Measurements from ENCODE around the gene ATP8B1.

Gene ATP8B1

GRCh38 chr18:57772387-57772799 is 30.7 kb downstream of the ATP8B1 start:
- H3K4me1 Mint-ChIP-seq (ENCODE audit: low read depth): peaks cover 11% of the 10 kb centered on the region
- H3K4me3 Mint-ChIP-seq: no peak overlapping the region
- no peaks in the 10 kb centered on the region for H3K36me3 Mint-ChIP-seq (ENCODE audit: low read depth)
- no peak for DNase-seq
- H3K27me3 Mint-ChIP-seq: no peaks in the 10 kb centered on the region
- no peak overlapping the region for H3K27ac Mint-ChIP-seq
- H3K9me3 Mint-ChIP-seq: no peaks in the 10 kb centered on the region

GRCh38 chr18:57771626-57772025 is 31.5 kb downstream of the ATP8B1 start:
- Mint-ChIP-seq H3K4me1 (ENCODE audit: low read depth) (peaks cover 9% of the 10 kb centered on the region), H3K27ac (no peak overlapping the region), H3K9me3 (no peaks in the 10 kb centered on the region), H3K4me3 (no peak overlapping the region), H3K36me3 (ENCODE audit: low read depth) (no peaks in the 10 kb centered on the region), H3K27me3 (no peaks in the 10 kb centered on the region)
- DNase-seq: no peak

- no peak overlapping the region for H3K4me3 Mint-ChIP-seq
- no peaks in the 10 kb centered on the region for H3K9me3 Mint-ChIP-seq
- no peaks in the 10 kb centered on the region for H3K27me3 Mint-ChIP-seq
- H3K36me3 Mint-ChIP-seq (ENCODE audit: low read depth): no peaks in the 10 kb centered on the region
- H3K4me1 Mint-ChIP-seq (ENCODE audit: low read depth): peaks cover 5% of the 10 kb centered on the region
- DNase-seq: no peak
- H3K27ac Mint-ChIP-seq: no peak overlapping the region
Measured at GRCh38 chr18:57771193-57771592, 31.9 kb downstream of the ATP8B1 start.

DNA sequence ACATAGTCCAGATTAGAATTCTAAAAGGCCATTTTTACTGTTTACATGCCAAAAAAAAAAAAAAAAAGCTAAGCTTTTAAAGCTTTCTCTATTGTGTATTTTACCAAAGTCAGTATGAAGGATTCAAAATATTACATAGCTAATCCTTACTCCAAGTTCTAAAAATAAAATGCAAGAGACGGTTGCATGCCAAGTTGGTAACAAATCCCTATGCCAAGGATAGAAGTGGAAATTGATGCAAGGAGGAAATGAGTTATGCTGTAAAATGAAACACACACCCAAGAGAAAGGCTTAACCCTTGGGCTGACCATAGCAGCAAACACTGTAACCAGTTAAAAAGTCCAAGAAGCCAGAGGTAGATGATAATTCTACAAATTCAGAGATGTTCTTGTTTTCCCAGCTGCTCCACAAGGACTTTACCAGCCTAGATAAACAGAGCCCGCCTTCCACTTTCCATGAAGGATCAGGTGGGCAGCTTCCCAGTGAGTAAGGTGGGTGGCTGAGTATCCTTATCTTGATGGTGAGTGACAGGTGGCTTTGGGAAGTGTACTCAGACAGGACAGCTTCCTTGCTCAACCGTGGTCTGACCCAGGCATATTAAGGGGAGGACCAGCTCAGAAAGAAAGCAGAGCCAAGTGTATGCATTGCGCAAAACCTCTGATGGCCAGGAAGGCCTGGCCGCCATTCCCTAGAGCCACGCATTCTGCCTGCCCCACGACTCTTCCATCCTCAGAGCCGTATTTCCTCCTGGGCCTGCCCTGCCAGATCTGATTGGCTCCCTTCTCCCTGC is 34.4 kb downstream of the ATP8B1 start:
- Mint-ChIP-seq H3K4me3 (no peak overlapping the region), H3K27me3 (no peaks in the 10 kb centered on the region), H3K4me1 (ENCODE audit: low read depth) (no peaks in the 10 kb centered on the region), H3K9me3 (no peaks in the 10 kb centered on the region), H3K36me3 (ENCODE audit: low read depth) (no peaks in the 10 kb centered on the region), H3K27ac (no peak overlapping the region)
- no peak for DNase-seq

DNA sequence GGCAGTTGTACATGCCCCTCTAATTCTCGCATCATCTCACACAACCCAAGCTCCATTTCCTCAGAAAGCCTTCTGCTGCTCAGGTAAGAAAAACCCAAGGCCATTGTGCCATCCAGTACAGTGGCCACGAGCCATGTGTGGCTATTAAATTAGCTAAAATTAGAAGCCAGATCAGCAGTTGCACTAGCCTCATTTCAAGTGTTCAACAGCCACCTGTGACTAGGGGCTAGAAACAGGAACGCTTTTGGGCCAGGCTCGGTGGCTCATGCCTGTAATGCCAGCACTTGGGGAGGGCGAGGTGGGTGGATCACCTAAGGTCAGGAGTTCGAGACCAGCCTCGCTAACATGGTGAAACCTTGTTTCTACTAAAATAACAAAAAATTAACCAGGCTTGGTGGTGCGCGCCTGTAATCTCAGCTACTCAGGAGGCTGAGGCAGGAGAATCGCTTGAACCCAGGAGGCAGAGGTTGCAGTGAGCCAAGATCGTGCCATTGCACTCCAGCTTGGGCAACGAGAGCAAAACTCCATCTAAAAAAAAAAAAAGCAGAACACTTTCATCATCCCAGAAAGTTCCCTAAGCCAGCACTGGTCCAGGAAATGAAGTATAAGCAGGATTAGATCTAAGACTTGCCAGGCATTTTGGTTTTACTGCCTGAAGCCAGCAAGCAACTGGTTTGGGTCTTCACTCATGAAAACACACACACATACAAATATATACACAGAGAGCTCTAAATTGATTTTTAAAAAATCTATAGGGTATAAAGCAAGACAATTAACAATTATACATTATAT is 35.7 kb downstream of the ATP8B1 start:
- H3K36me3 Mint-ChIP-seq (ENCODE audit: low read depth): no peaks in the 10 kb centered on the region
- no peaks in the 10 kb centered on the region for H3K4me1 Mint-ChIP-seq (ENCODE audit: low read depth)
- H3K4me3 Mint-ChIP-seq: no peak overlapping the region
- DNase-seq: no peak
- no peaks in the 10 kb centered on the region for H3K9me3 Mint-ChIP-seq
- H3K27ac Mint-ChIP-seq: no peak overlapping the region
- H3K27me3 Mint-ChIP-seq: no peaks in the 10 kb centered on the region

- DNase-seq: no peak
- Mint-ChIP-seq H3K27me3 (no peaks in the 10 kb centered on the region), H3K36me3 (ENCODE audit: low read depth) (no peaks in the 10 kb centered on the region), H3K4me1 (ENCODE audit: low read depth) (no peaks in the 10 kb centered on the region), H3K27ac (no peak overlapping the region), H3K4me3 (no peak overlapping the region), H3K9me3 (no peaks in the 10 kb centered on the region)
Measured at GRCh38 chr18:57764995-57765394, 38.1 kb downstream of the ATP8B1 start.

- Mint-ChIP-seq H3K27me3 (no peaks in the 10 kb centered on the region), H3K4me1 (ENCODE audit: low read depth) (no peaks in the 10 kb centered on the region), H3K4me3 (no peak overlapping the region), H3K27ac (no peak overlapping the region), H3K36me3 (ENCODE audit: low read depth) (no peaks in the 10 kb centered on the region), H3K9me3 (peaks cover under 1% of the 10 kb centered on the region)
- no peak for DNase-seq
Measured at GRCh38 chr18:57764087-57764486, 39.0 kb downstream of the ATP8B1 start.

DNA sequence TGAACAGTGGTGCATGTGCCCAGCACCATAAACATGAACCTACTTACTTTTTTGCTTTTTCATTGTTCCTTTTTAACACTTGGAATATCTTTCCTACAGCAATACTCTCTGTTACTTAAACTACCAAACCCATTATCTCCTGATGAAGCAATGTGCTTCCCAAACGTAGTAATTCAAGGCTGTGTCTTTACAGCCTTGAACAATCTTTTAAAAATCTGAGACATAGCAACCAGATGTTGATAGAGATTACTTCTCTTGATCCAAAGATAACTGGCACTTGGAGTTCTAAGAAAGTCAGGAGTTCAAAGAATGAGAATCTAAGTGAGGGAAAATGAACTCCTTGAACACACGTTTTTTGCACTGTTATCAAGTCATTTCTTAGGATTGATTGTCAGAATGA is 40.4 kb downstream of the ATP8B1 start:
- Mint-ChIP-seq H3K9me3 (peaks cover 2% of the 10 kb centered on the region), H3K27me3 (no peaks in the 10 kb centered on the region), H3K36me3 (ENCODE audit: low read depth) (no peaks in the 10 kb centered on the region), H3K4me3 (no peak overlapping the region), H3K27ac (no peak overlapping the region), H3K4me1 (ENCODE audit: low read depth) (no peaks in the 10 kb centered on the region)
- DNase-seq: no peak

- Mint-ChIP-seq H3K4me1 (ENCODE audit: low read depth) (no peaks in the 10 kb centered on the region), H3K4me3 (no peak overlapping the region), H3K9me3 (peaks cover 2% of the 10 kb centered on the region), H3K27ac (no peak overlapping the region), H3K27me3 (no peaks in the 10 kb centered on the region), H3K36me3 (ENCODE audit: low read depth) (no peaks in the 10 kb centered on the region)
- DNase-seq: no peak
Measured at GRCh38 chr18:57759650-57760049, 43.5 kb downstream of the ATP8B1 start.

DNA sequence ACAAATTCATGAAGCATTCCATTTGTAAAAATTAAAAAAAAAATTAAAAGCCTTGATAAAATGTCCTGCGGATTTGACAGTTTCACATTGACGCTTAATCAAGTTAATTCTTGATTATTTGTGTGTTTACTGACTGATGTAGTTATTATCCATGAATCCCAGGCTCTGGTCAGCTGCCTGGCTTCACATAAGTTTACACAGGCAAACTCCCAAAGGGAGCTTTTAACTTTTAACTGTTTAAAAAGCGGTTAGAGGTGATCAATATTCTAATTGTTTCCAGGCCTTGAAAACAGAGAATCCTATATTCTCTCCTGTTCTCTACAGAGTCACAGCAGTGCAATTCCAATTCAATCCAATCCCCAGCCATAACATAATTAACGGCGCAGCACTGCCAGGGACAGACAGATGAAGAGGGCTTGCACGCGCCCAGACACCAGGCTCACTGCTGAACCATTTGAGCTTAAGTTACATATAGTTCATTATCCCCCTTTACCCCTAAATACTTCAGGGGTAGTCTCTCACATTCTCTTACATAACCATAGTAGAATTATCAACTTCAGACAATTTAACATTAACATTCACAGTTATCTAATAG is 47.5 kb downstream of the ATP8B1 start:
- peaks cover 2% of the 10 kb centered on the region for H3K9me3 Mint-ChIP-seq
- no peak for DNase-seq
- no peak overlapping the region for H3K27ac Mint-ChIP-seq
- H3K27me3 Mint-ChIP-seq: no peaks in the 10 kb centered on the region
- H3K36me3 Mint-ChIP-seq (ENCODE audit: low read depth): no peaks in the 10 kb centered on the region
- H3K4me3 Mint-ChIP-seq: no peak overlapping the region
- peaks cover 6% of the 10 kb centered on the region for H3K4me1 Mint-ChIP-seq (ENCODE audit: low read depth)

DNA sequence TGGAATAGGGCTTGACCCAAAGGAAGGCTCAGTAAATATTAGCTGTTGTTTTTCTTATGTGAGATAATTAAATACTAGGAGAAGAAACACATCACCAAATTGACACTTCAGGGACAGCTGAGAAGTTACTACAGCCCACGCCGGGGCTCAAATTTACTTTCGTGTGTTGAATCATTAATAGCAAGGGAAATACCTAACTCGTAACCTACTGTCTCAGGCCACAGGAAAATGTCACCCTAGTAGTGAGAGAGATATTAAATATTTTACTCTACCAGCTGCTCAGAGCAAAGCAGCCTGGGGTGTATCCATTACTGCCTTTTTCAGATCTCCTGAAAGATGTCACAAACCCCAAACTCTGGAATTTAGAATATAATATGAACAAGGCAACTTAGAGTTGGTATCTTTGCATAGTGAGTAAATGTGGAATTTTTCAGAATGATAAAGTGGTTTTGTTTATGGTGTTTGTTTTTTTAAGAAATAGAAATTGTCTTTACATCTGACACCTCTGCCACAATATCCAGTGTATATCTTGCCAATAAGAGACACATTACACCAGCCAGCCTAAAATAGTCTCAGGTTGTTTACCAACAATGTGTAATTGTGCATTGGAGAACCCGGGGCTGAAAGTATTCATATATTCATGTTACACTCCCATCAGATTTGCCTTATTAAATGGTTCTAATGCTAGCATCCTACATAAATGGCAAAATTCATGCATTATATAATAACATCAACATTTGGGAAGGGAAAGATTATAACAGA is 48.4 kb downstream of the ATP8B1 start:
- Mint-ChIP-seq H3K27ac (no peak overlapping the region), H3K4me1 (ENCODE audit: low read depth) (peaks cover 6% of the 10 kb centered on the region), H3K4me3 (no peak overlapping the region), H3K27me3 (no peaks in the 10 kb centered on the region), H3K9me3 (peaks cover 2% of the 10 kb centered on the region), H3K36me3 (ENCODE audit: low read depth) (no peaks in the 10 kb centered on the region)
- no peak for DNase-seq

DNA sequence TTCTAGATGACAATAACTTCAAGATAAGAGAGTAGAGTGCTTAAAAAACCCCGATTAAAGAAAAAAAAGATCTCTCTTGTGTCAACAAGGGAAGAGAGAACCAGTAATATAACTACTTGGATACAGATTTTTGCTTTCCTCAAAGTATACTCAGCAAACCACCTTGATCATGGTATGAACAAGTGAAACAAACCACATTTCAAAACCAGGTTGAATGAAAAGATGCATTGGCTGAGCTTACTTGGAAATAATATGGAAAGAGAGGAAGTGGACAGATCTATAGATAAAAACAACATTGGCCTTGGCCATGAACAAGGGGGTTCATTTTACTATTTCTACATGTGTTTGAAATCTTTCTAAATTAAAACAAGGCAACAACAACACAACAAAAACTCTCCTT is 50.1 kb downstream of the ATP8B1 start:
- DNase-seq: no peak
- no peaks in the 10 kb centered on the region for H3K9me3 Mint-ChIP-seq
- H3K27me3 Mint-ChIP-seq: no peaks in the 10 kb centered on the region
- no peak overlapping the region for H3K27ac Mint-ChIP-seq
- peaks cover 6% of the 10 kb centered on the region for H3K4me1 Mint-ChIP-seq (ENCODE audit: low read depth)
- no peak overlapping the region for H3K4me3 Mint-ChIP-seq
- H3K36me3 Mint-ChIP-seq (ENCODE audit: low read depth): no peaks in the 10 kb centered on the region

DNA sequence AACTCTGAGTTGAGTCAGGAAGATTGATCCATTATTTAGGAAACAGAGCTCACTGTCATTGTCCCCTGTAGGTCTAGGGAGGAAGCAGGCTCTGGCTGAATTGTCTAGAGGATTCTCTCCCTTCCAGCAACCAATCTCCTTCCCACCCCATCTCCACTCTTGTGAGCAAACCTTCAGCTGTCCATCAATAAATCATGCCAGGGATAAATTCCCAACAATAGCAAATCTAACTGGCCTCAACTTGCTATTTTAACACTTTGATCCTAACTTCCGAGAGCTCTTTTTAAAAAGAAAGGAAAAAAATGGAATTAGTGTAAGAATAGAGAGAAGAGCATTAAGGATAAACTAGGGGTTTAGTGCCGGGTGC is 53.5 kb downstream of the ATP8B1 start:
- no peak for DNase-seq
- peaks cover 6% of the 10 kb centered on the region for H3K4me1 Mint-ChIP-seq (ENCODE audit: low read depth)
- H3K27me3 Mint-ChIP-seq: no peaks in the 10 kb centered on the region
- H3K36me3 Mint-ChIP-seq (ENCODE audit: low read depth): no peaks in the 10 kb centered on the region
- no peak overlapping the region for H3K27ac Mint-ChIP-seq
- H3K4me3 Mint-ChIP-seq: no peak overlapping the region
- H3K9me3 Mint-ChIP-seq: no peaks in the 10 kb centered on the region

- Mint-ChIP-seq H3K9me3 (no peaks in the 10 kb centered on the region), H3K27me3 (no peaks in the 10 kb centered on the region), H3K36me3 (ENCODE audit: low read depth) (no peaks in the 10 kb centered on the region), H3K4me1 (ENCODE audit: low read depth) (peaks cover 6% of the 10 kb centered on the region), H3K27ac (no peak overlapping the region), H3K4me3 (no peak overlapping the region)
- DNase-seq: no peak
Measured at GRCh38 chr18:57748770-57749603, 54.1 kb downstream of the ATP8B1 start.

All from activated T-cell treated with anti-CD3 and anti-CD28 coated beads, Interleukin-2, amount 50 U/mL, for 24 hours (primary cell).